EH (cell line): ENCODE measurements around the gene FNDC11.

ENCODE experiments used
- DNase-seq: peaks from one replicate; pipeline ENCODE4 v3.0.0-alpha.2; 2015; ENCODE audit warnings: low read depth

The FNDC11 gene

DNA sequence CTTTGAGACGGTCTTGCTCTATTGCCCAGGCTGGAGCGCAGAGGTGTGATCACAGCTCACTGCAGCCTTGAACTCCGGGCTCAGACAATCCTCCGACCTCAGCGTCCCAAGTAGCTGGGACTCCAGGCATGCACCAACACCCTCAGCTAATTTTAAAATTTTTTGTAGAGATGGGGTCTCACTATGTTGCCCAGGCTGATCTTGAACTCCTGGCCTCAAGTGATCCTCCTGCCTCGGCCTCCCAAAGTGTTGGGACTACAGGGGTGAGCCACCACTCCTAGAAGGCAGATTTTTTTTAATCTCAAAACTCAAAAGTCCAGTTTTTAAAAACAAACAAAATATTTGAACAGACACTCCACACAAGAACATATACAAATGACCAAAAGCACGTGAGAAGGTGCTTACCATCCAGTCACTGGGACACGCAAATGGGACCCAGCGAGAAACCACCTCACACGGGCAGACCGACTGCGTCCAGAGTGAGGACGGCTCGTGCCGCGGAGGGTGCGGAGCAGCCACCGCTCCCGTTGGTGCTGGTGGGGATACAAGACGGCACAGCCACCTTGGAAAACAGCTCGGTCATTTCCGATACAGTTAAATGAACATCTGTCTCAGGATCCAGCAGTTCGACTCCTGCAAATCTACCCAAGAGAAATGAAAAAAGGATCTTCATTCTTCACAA lies 28.6 kb downstream of the FNDC11 start:
- no peak for DNase-seq

DNA sequence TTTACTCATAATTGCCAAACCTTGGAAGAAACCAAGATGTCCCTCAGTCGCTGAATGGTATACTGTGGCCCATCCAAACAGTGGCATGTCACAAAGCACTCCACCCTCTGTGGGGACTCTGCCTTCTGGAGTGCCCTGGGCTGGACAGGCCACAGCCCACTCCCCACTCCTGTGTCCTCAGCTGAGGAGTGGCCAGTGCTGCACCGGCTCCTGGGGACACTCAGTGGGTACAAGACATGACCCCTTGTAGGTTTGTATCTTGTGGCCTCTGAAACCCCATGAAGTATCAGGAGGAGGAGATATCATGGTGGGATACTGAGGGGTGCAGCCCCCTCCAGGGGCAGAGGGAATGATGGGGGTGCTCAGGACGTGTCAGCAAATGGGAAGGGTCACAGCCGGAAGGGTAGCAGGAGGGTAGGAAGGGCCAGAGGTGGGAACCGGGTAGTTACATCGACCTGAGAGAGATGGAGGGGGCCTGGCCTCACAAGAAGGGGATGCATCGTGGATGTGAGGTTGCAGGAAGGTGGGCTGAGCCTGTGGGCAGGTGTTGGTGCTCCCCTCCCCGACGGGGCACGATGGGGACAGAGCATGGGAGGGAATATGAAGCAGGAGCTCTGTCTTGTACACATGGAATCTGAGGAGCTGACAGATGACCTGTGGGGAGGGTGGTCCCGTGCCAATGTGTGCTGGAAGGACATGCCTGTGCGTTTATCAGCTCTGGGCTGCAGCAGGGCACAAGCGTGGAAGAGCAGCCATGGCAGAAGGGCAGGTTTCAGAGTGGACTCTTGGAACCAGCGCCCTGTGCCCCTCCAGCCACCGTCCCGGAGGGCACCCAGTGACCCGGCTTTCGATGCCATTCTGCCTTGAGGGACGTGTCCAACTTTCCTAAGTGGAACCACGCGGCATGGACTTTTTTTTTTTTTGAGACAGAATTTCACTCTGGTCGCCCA lies 31.9 kb downstream of the FNDC11 start:
- no peak for DNase-seq

DNA sequence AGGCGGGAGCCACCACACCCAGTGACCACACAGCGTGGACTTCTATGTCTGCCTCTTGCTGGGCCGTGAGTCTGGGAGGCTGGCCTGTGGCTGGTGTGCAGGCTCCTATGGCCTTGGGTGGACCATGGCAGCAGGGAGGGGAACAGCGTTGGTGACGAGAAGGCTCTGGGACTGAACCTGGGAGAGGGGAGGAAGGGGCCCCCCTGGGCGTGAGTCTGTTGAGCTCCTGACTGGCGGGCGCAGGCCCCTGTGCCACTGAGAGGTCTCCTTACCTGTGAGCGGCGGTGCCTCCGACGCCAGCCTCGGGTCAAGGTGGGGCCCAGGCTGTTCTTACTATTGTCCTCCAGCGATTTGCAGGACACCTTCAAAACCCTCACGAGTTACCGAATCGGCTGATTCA lies 32.8 kb downstream of the FNDC11 start:
- no peak for DNase-seq

DNA sequence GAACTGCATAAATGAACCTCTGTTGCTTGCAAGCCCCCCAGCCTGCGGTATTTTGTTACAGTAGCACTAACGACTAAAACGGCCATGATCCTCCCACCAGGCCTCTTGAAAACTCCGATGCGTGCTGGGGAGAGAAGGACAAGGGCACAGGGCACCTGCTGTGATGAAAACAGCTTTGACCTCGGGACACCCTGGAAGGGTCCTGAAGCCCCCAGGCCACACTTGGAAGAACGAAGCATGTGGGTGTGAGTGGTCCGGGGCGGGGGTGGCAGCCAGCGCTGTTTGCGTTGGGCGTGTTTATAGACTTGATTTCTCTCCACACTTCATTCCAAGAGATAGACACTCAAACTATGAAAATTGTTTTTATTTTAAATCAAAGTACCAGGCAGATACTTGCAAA lies 33.3 kb downstream of the FNDC11 start:
- no peak for DNase-seq

DNA sequence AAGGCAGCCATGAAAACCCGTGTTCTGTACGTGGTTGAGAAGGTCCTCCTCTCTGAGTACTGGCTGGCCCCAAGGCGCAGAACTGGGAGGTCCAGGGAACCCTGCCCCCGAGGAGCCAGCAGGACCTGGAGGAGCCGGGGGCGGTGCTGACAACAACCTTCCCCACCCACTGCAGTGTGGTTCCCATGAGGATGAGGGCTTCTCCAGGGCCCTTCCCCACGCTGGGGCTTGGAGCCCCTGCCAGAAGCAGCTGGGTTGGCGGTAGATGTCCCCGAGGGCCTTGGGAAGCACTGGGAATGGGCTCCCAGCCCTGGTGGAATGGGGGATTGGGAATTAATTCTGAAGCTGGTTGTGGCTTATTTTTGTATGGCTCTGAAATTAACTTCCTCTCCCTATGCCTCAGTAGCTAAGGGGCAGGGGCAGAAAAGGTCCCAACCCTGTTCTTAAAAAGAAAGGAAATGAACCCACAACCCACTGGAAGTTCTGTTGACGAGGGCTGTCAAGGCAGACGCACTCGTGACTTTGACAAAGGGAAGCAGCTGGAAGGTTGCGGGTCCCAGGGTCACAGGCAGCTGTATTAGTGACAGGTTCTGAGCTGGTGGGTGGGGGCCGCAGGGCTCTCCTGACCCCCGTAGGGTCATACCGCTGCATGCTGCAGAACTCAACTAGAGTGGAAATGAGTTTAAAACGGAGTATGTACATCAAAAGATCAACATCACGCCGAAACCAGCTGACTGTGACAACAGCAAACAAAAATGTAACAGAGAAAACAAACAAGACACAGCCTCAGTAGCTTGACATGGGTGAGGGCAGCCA lies 34.0 kb downstream of the FNDC11 start:
- no peak for DNase-seq

DNA sequence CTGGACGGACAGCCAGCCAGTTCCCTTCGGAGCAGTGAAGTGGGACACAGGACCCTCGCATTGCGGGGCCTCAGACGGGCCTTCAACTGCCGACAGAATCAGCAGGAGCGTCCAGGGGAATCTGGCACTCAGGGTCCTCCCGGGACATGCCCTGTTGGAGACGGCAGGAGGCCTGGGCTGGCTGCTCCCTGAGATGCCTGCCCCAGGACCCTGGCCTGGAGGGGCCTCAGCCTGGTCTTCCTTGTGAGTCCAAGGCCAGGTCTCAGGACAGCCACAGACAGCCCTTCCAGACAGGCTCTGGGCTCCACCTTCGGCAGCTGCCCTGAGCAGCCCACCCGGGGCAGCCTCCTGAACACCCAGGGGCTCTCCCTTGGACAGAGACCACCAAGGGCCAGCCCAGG lies 34.7 kb downstream of the FNDC11 start:
- DNase-seq: no peak

DNA sequence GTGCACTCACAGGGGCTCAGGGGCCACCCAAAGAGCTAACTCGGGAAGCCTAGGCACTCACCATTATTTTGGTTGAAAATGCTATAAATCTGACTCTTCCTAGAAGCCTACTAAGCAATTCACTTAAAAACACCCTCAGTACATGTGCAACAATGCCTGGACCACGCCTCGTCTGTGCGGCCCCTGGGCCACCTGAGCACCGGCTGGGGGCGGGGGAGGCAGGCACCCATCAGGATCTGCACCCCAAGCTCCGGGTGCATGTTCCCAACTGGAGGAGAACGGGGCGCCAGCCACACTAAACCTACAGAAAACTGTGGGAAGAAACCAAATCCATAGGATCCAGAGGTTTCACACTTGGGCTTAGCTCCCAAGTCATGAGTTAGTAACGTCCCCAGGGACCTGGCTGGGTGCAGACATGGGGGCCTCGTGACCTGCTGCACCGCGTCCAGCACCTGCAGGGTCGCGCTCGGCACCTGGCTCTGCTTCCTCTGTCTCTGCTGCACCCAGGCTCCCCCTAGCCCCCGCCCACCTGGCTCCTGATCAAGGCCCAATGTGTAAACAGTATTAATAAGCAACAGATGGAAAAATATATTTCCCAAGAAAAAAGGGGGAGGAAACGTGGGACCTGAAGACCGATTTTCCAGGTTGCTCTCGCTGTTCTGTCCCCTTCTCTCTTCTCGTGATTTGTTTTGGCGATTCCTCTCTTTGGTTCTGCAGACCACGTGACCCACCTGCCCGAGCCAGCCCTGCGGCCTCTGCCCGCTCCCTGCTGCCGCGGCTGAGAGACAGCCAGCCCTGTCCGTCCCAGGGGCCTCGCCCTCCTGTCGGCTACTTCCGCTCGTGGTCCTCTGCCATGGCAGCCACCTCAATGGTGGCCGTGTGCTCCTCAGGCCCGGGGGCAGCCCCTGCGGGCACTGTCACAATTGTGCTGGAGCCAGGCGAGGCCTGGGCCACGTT lies 35.6 kb downstream of the FNDC11 start:
- DNase-seq: no peak

DNA sequence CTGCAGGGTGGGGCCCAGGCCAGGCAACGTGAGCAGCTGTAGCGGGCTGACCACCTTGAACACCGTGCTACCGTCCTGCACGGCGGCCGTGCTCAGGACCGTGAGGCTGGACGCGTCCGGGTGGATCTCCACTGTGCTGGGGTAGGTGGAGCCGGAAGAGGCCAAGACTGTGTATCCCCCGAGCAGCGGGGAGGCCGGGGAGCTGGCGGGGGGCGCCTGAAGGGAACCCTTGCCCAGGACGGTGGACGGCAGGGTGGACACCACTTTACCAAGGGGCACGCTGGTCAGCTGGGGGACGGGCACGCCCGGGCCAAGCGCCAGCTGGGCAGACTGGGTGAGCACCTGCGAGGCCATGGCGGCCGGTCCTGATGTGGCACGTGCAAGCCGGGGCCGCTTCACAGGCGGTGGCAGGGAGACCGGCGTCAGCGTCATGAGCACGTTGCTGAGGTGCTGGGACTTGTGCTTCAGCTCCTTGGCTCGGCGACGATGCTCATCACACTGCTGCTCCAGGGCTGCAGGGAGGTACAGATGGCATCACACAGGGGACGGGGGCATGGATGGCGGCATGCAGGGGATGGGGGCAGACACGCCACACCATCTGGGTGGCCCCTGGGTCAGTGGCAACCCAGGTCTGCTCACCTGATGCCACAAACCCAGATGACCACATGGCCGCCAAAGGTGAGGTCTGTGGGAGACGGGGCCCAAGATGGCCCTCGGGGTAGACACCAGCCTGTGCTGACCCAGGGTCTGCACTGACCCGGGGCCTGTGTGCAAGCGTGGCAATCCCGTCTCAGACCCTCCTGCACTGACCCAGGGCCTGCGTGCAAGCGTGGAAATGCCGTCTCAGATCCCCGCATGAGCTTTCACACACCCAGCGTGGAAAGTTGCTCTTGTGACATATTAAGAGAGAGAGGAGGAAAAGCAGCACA lies 36.5 kb downstream of the FNDC11 start:
- no peak for DNase-seq

DNA sequence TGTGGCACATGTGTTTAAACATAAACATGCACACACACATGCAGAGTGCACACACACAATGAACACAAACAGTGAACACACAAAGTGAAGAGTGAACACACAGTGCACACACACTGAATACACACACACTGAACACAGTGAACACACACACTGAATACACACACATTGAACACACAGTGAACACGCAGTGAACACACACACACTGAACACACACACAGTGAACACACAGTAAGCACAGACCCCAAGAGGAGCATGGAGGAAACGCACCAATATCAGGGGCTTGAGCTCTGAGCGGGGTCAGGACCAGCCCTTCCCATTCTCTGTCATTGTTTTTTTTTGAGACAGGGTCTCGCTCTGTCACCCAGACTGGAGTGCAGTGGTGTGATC lies 37.2 kb downstream of the FNDC11 start:
- no peak for DNase-seq

DNA sequence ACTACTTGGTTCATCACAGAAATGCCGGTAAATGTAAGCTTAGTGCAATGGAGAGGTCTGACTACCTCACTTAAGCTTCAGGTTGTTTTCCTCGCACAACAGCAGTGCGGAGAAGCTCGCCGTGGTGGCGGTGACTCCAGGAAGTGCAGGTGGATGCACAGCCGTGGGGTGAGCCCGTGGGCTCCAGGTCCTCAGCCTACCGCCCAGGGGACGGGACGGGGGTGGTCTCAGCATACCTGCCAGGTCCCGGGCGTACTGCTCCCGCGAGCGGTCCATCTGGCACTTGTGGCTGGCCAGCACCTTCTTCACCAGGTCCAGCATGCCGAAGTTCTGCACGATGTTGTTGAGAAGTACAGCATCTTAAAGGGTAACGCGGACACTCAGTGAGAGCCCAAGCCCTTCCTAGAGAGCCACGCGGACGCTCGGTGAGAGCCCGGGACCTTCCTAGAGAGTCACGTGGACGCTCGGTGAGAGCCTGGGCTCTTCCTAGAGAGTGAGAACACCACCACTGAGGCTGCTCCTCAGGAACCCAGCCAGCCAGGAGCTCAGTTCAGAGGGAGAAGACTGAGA lies 37.9 kb downstream of the FNDC11 start:
- no peak for DNase-seq

DNA sequence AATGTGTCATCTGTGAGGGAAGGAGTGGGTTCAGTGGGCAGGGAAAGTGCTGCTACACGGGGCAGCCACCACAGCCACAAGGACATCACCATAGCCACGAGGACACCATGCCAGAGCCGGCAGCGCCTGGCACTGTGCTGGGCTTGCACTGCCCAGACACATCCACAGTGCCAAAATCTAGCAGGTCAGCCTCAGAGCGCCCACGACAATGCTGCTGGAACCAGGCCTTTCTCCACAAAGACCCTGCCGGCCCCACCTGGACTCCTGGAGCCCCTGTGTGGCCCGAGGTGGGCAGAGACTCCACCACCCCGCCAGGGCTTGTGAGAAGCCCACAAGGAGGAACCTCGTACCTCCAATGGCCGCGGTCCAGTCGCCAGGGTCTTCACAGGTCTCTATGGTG lies 38.7 kb downstream of the FNDC11 start:
- DNase-seq: no peak

DNA sequence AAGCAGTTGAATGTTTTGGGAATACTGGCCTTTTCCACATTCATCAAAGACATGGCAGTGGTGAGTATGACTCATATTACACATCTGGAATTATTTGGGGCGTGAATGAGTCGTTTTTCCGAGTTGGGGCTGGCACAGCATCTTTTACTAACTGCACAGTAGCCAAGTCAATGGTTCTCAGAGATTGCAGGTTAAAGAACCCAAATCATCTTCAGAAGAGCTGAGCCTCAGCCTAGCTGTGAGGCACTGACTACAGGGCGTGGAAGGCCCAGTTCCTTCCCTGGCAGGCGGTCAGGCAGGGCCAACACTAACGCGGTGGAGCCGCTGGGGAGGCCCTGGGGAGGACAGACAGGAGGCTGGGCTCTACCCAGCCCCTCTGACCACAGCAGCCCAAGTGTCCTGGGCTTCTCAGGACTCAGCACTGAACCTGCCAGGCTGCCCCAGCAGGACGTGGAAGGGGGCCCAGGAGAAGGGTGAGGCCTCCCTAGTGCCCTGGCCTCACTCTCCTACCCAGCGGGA lies 40.1 kb downstream of the FNDC11 start:
- DNase-seq: peak; percentile 53

DNA sequence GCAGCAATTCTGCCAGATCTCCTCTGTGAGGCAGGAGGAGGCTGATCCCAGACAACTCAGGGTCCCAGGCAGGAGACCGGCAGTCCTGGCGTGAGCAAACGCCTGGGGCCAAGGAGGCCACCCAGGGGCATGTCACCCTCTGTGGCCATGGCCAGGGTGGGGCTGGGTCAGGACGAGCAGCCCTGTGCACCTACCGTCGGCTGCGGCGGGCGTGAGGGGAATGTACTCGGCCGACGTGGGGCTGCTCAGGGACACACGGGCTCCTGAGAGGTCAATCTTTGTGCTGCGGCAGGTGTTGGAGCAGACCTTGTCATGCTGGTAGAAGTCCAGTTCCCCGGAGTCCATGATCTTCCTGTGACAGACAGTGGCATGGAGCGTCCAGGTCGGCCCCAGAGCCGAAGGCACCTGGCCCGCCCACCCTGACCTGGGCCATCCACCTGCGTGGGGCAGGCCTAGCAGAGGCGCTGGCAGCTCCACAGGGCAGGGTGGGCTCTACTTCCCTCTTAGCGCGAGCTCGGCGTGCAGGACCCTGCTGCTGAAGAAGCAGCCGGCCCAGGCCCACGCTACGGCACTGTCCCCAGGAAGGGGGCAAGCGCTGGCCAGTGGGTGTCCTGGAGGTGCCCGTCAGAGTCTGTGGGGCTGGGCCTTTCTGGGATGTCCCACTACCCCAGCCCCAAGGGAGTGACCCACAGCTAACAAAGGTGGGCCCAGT lies 41.6 kb downstream of the FNDC11 start:
- DNase-seq: no peak

DNA sequence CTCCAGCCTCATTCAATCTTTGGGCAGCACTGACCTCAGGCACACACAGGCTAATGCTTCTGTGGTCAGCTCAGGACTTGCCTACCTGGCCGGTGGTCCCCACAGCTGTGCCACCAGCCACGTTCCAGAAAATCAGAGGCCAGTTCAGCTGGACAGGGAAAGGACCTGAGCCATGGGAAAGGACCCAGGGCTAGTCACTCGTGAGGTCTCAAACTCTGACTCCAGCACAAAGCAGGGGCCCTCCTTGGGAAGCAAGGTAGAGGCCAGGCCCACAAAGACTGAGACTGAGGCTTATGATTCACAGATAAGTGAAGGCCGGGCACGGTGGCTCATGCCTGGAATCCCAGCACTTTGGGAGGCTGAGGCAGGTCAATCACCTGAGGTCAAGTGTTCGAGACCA lies 42.5 kb downstream of the FNDC11 start:
- DNase-seq: no peak

DNA sequence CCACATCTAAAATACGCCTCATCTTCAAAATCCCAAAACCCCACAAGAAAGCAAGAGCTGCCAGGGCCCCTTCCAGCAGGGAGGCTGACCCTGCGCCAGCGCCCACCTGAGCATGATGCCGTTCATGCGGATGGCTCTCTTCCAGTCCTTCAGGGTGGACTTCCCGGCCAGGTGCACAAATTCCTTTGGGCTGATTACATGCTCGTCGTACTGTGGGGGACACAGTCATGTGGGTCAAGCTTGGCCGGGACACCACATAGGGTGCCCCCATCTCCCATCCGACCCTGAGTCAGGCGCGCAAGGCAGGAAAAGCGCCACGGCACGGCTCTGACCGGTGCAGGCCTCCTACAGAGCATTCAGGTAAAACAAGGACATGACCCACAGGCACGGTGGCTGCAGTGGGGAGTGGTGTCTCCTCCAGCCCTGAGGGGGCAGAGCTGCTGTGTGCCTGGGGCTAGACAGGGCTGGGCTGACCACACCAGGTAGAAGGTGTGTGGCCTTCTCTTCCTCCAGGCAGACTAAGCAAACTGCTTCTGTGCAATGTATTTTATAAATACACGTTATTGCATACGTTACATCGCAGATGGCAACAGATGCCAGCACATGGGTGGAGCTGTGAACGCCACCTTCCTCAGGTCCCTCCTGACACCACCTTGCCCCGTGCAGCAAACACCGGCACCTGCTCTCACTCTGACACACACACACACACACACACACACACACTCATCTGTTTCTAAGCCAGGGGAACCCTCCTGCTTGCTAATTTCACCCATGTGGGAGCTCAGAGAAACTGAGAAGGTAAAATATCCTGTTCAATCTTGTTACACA lies 43.9 kb downstream of the FNDC11 start:
- no peak for DNase-seq

DNA sequence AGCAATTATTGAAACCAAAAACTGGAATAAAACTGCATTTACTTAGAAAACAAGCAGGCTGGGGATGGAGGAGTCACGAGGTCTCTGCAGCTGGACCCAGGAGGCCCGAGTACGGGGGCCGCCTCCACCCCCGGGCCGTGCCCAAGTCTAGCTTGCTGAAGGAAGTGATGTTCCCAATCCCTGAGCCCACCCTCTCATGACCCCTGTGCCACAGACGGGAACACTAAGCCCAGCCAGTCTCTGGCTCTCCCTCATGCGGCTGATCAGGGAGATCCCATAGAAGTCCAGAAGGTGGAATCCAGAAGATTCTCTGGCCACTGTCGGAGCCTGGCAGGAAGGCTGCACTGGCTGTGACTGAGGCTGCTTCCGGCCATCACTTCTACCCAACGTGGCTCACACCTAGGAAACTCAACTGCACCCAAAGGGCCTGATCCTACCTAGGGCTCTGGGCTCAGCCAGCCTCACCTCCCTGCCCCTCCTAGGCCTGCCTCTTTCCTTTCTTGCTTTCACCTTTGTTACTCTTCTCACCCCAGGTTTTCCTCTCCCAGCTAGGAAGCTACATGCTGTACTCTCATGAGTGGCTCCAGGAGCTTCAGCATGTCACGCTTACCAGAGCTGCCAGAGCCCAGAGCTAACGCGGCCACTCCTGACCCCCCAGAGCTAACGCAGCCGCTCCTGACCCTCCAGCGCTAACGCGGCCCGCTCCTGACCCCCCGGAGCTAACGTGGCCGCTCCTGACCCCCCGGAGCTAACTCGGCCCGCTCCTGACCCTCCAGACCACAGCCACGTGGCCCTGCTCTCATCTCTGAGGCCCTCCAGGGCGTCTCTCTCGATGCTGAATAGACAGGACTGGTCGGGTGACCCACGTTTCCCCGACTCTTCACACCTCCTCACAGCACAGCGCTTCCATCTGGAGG lies 44.8 kb downstream of the FNDC11 start:
- DNase-seq: no peak

DNA sequence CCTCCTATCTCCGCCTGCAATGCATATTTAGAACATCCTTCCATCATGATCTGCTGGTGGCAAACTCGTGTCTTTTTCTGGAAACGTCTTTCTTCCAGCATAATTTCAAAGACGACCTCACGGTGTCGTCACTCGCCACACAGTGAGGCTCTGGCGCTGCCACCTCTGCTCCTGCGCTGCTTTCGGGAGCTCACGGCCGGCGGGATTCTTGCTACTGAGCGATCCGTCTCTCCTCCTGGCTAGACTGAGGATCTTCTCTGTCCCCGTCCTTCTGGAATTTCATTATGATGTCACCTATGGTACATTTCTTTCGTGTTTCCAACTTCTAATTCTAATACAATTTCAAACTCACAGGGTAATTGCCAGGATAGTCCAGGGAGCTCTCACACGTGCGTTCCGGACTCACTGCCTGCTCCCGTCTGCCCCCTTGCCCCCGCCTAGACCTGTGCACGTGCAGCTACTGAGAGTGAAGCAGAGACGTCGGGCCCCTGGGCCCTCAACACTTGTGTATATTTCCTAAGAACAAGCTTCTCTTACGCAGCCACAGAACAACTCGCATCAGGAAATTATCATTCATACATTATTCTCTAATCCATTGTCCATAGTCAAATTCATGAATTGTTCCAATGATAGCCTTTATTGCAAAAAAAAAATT lies 45.6 kb downstream of the FNDC11 start:
- no peak for DNase-seq
